Right lobe of liver (tissue), 6 donors: ENCODE measurements around the gene WIPI1. TPM values are rescaled to one million over a fixed set of nuclear protein-coding genes. Genes with fewer than 3 reads are reported as not detected.
A peak's percentile ranks its signal among the peaks of the same experiment; 100 is the strongest.

Experiments
- ATAC-seq, 4 donors: fragments of 200-7000 bp; cut with Tn5 transposase; one replicate each; pipeline ENCODE4 v1.9.1; 2020; ENCODE audit warnings: mild to moderate bottlenecking in 4 of 4, moderate library complexity in 4 of 4
- DNase-seq, 3 donors: peaks; one replicate each; pipeline ENCODE4 v3.0.0-alpha.2; 2020
- H3K27ac ChIP-seq, 3 donors: fragments of 200-600 bp; one replicate each; pipeline ENCODE4 v1.8.0; 2022
- H3K27me3 ChIP-seq, 2 donors: fragments of 200-600 bp; one replicate each; pipeline ENCODE4 v1.8.0; 2022
- H3K36me3 ChIP-seq, 4 donors: fragments of 200-600 bp; sonication (generic) in 1 of 4; one replicate each; pipeline versions ENCODE4 v1.5.1 to v1.8.0; 2017 to 2022; ENCODE audit warnings: control low read depth in 1 of 4
- H3K4me1 ChIP-seq, 4 donors: fragments of 200-600 bp; sonication (generic) in 1 of 4; one replicate each; pipeline versions ENCODE4 v1.5.1 to v1.8.0; 2017 to 2022; ENCODE audit warnings: control low read depth in 1 of 4
- H3K4me3 ChIP-seq, 3 donors: fragments of 200-600 bp; one replicate each; pipeline ENCODE4 v1.8.0; 2022
- H3K9me3 ChIP-seq, 4 donors: fragments of 200-600 bp; sonication (generic) in 1 of 4; one replicate each; pipeline versions ENCODE4 v1.5.1 to v1.8.0; 2017 to 2022; ENCODE audit warnings: control low read depth in 1 of 4
- CTCF ChIP-seq, 4 donors: fragments of 200-600 bp in 3 of 4; fragments of 450-650 bp in 1 of 4; IDR thresholded peaks; one replicate each; pipeline versions ENCODE4 v1.5.1 to v1.8.0; 2016 to 2022; ENCODE audit warnings: antibody characterized with exemption in 4 of 4, mild to moderate bottlenecking in 2 of 4
- POLR2A ChIP-seq: fragments of 450-650 bp; IDR thresholded peaks from one replicate; pipeline ENCODE4 v1.6.1; 2017; ENCODE audit warnings: antibody characterized with exemption, mild to moderate bottlenecking
- WGBS: methylation state at CpG from one replicate; pipeline ENCODE4 v1.1.6; 2018; ENCODE audit warnings: low coverage, low lambda C conversion rate; ENCODE audit not compliant: insufficient coverage; ENCODE audit errors: missing lambda C conversion rate; 5-methylcytosine and 5-hydroxymethylcytosine counted together
- intact Hi-C, 2 donors: fragments of 100-400 bp; cut with DNase I; formaldehyde crosslinking; loops; one replicate each; pipeline versions ENCODE4 v1.11.2 to v1.14.1; 2022
- total RNA-seq, 6 experiments: library from RNA; depleted of rRNA in 2 of 6; stranded (reverse); fragments of >200 nt in 2 of 6; fragmentation: NEBNext Ultra II Directional in 3 of 6; extraction: Animal tissue kit (Norgen Biotek cat#: 25700) in 3 of 6; gene quantifications; one replicate each; pipeline versions ENCODE4 v1.1.0 to v1.2.4, GENCODE V29; 2016 to 2023
- donor health status: DM: no; HTN: yes; CAD: no.
- donor health status: DM: no; HTN: no; CAD: no.
- donor health status: DM: no; HTN: no; CAD: no.
- donor health status: DM: no; HTN: yes; CAD: no.
- donor health status: DM: no; HTN: yes; CAD: no.

Gene WIPI1
- total RNA-seq, 6 experiments from 2014 or later = 18.0 to 23.8 (median 19.9) TPM

DNA sequence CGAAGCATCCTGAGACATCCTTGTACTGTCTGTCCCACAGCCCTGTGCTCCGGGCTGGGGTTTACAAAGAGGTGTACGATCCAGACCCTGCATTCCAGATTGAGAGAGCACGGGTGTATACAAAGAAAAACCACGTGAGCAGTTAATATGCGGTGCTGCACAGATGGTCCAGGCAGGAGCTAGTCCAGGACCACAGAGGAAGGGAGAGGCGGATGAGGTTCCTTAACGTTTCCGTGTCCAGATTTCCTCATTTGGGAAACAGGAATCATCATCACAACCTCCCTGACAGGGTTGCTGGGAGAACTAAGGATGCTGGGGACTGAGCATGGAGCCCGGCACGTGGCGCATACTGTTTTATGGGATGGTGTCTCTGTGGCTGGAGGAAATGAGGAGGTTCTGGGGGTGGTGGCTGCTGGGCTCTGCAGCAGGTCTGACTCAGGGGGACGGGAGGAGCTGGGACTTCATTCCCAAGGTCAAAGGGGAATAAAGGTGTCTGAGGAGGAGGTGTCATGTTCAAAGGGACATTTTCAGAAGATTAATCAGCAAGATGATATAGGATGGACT lies 26.2 kb downstream of the WIPI1 start:
- ATAC-seq (no peak), DNase-seq (no peak)
- Histone ChIP-seq H3K27ac (no peak overlapping the region), H3K9me3 (no peaks in the 10 kb centered on the region), H3K4me1 (peaks cover 0 to 10% (median 4%) of the 10 kb centered on the region in 4 donors), H3K27me3 (no peaks in the 10 kb centered on the region), H3K36me3 (peaks cover 7 to 65% (median 8%) of the 10 kb centered on the region in 4 donors), H3K4me3 (no peak overlapping the region)
- TF ChIP-seq POLR2A (no peak), CTCF (IDR thresholded peaks at IDR 0.05) (no peak)
- intact Hi-C loops = loop anchor here in 1 of 2 donors (10.0 kb wide), 1 partner anchor 166 kb away; no protein-coding TSS in a partner anchor
- WGBS = 75% methylated on average over 10 of the region's 13 CpGs

DNA sequence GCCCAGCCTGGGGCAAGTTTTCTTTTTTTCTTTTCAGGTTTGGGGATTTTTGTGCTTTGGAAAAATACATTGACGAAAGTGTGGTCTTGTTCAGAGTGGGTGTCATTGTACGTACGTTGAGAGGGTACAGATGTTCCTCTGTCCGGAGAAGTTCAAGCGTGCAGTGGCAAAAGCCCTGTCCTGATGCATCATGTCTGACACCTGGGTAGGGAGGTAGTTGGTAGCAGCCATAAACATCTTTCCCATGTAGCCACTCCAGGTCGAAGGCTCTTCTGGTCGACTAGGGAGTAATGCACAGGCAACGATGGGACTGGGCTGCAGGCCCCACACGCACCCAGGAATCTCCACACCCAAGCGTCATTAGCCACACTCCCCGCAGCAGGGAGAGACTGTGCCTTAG lies 27.4 kb downstream of the WIPI1 start:
- WGBS = 95% methylated on average over 5 of the region's 11 CpGs
- H3K27me3 ChIP-seq = no peaks in the 10 kb centered on the region
- no peak overlapping the region for H3K4me3 ChIP-seq
- DNase-seq (no peak), ATAC-seq (no peak)
- no peaks in the 10 kb centered on the region for H3K9me3 ChIP-seq
- TF ChIP-seq POLR2A (no peak), CTCF (IDR thresholded peaks at IDR 0.05) (no peak)
- H3K4me1 ChIP-seq = peaks cover 0 to 9% (median 4%) of the 10 kb centered on the region in 4 donors
- H3K27ac ChIP-seq = no peak overlapping the region
- intact Hi-C loops = loop anchor here in 1 of 2 donors (10.0 kb wide), 1 partner anchor 165 kb away; no protein-coding TSS in a partner anchor
- peaks cover 7 to 60% (median 8%) of the 10 kb centered on the region in 4 donors for H3K36me3 ChIP-seq

- H3K4me1 ChIP-seq = peaks cover 0 to 9% (median 4%) of the 10 kb centered on the region in 4 donors
- no peaks in the 10 kb centered on the region for H3K27me3 ChIP-seq
- no peak overlapping the region for H3K27ac ChIP-seq
- intact Hi-C loops = no loop called here
- DNase-seq = peak in 1 of 3 donors; percentile 76
- no peak for TF ChIP-seq POLR2A
- no peak for TF ChIP-seq CTCF (IDR thresholded peaks at IDR 0.05)
- peak; percentile 69 to 88 (median 78) for ATAC-seq
- H3K4me3 ChIP-seq = no peak overlapping the region
- no peaks in the 10 kb centered on the region for H3K9me3 ChIP-seq
- H3K36me3 ChIP-seq = peaks cover 3 to 57% (median 4%) of the 10 kb centered on the region in 4 donors
- 63% methylated on average over 14 of the region's 14 CpGs for WGBS
Measured at GRCh38 chr17:68428498-68429172, 28.7 kb downstream of the WIPI1 start.

DNA sequence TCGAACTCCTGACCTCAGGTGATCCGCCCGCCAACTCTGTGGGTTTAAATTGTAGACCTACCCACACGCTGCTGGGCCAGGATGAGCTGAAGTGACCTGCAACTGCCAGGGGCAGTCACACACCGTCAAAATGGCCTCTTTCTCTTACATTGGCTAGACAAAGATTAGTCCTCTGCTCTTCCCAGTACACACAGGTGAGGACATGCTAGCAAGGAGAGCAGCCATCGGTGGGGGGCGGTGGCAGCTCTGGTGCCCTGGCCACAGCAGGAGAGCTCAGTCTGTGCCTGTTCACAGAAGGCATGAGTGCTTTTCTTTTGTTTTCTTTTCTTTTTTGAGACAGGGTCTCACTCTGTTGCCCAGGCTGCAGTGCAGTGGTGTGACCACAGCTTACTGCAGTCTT lies 29.7 kb downstream of the WIPI1 start:
- no peaks in the 10 kb centered on the region for H3K9me3 ChIP-seq
- no peak overlapping the region for H3K27ac ChIP-seq
- peaks cover 0 to 51% (median 5%) of the 10 kb centered on the region in 4 donors for H3K36me3 ChIP-seq
- DNase-seq (peak in 1 of 3 donors; percentile 37), ATAC-seq (no peak)
- WGBS = 80% methylated on average over 1 of the region's 7 CpGs
- no peaks in the 10 kb centered on the region for H3K27me3 ChIP-seq
- peaks cover 0 to 9% (median 4%) of the 10 kb centered on the region in 4 donors for H3K4me1 ChIP-seq
- intact Hi-C loops = no loop called here
- TF ChIP-seq POLR2A (no peak), CTCF (IDR thresholded peaks at IDR 0.05) (no peak)
- H3K4me3 ChIP-seq = no peak overlapping the region
